WTC11 (cell line): ENCODE measurements around the gene CD302. TPM values are rescaled to one million over a fixed set of nuclear protein-coding genes. Genes with fewer than 3 reads are reported as not detected.

Source experiments
- ATAC-seq: fragments of 200-7000 bp; cut with Tn5 transposase; 2 replicates; pipeline ENCODE4 v1.10.0; 2021; ENCODE audit warnings: mild to moderate bottlenecking, moderate library complexity
- CTCF ChIA-PET: fragments of 300-600 bp; sonication (Branson Sonifier 250); formaldehyde crosslinking; loops from one replicate; lab custom pipeline; 2021; ENCODE audit warnings: antibody characterized with exemption; lab: Charles Lee
- POLR2A ChIA-PET: fragments of 350-600 bp; sonication (Branson Sonifier 250); formaldehyde crosslinking; loops from one replicate; lab custom pipeline; 2021; ENCODE audit warnings: antibody characterized with exemption; lab: Charles Lee
- DNase-seq: peaks from one replicate; pipeline ENCODE4 v3.0.0; 2021; ENCODE audit warnings: low spot score
- H3K27ac Mint-ChIP-seq: 2 replicates; pipeline ENCODE4 v1.8.0; 2021; ENCODE audit warnings: mixed read lengths
- H3K27me3 Mint-ChIP-seq: 2 replicates; pipeline ENCODE4 v1.8.0; 2021; ENCODE audit warnings: low read depth, mild to moderate bottlenecking, moderate library complexity, mixed read lengths
- H3K36me3 Mint-ChIP-seq: 2 replicates; pipeline ENCODE4 v1.8.0; 2021; ENCODE audit warnings: mixed read lengths
- H3K4me1 Mint-ChIP-seq: 2 replicates; pipeline ENCODE4 v1.8.0; 2022; ENCODE audit warnings: mixed read lengths
- H3K4me3 Mint-ChIP-seq: 2 replicates; pipeline ENCODE4 v1.8.0; 2021; ENCODE audit warnings: mild to moderate bottlenecking, moderate library complexity, mixed read lengths
- H3K9me3 Mint-ChIP-seq: 2 replicates; pipeline ENCODE4 v1.8.0; 2021; ENCODE audit warnings: mixed read lengths
- AFF4 ChIP-seq: sonication (generic); formaldehyde crosslinking; IDR thresholded peaks from 2 replicates; pipeline ENCODE4 v1.8.1; 2023; ENCODE audit warnings: mild to moderate bottlenecking, missing genetic modification reagents, borderline replicate concordance
- ATF2 ChIP-seq: sonication (generic); formaldehyde crosslinking; IDR thresholded peaks from 2 replicates; pipeline ENCODE4 v1.8.1; 2022; ENCODE audit warnings: low read depth, missing genetic modification reagents, borderline replicate concordance
- ATF6 ChIP-seq: sonication (generic); formaldehyde crosslinking; IDR thresholded peaks from 2 replicates; pipeline ENCODE4 v1.8.1; 2023; ENCODE audit warnings: mild to moderate bottlenecking, missing genetic modification reagents
- CBFB ChIP-seq: sonication (generic); formaldehyde crosslinking; IDR thresholded peaks from 2 replicates; pipeline ENCODE4 v1.8.1; 2022; ENCODE audit warnings: mild to moderate bottlenecking, low read depth, missing genetic modification reagents
- CDX4 ChIP-seq: fragments of 250-450 bp; sonication (Bioruptor Pico); IDR thresholded peaks from 2 replicates; pipeline ENCODE4 v1.9.0; 2021; ENCODE audit warnings: moderate library complexity, mild to moderate bottlenecking, inconsistent platforms, borderline replicate concordance
- CREB1 ChIP-seq: sonication (generic); formaldehyde crosslinking; IDR thresholded peaks from 2 replicates; pipeline ENCODE4 v1.8.0; 2023; ENCODE audit warnings: mild to moderate bottlenecking, missing genetic modification reagents
- CTCF ChIP-seq: fragments of 200-600 bp; IDR thresholded peaks from 2 replicates; pipeline ENCODE4 v1.8.0; 2022; ENCODE audit warnings: antibody characterized with exemption
- ELF4 ChIP-seq: sonication (generic); formaldehyde crosslinking; IDR thresholded peaks from 2 replicates; pipeline ENCODE4 v1.8.1; 2022; ENCODE audit warnings: low read depth, mild to moderate bottlenecking, moderate library complexity, missing genetic modification reagents
- EMX1 ChIP-seq: fragments of 250-450 bp; sonication (Bioruptor Pico); IDR thresholded peaks from 2 replicates; pipeline ENCODE4 v1.8.0; 2021; ENCODE audit warnings: mild to moderate bottlenecking
- GTF2I ChIP-seq: fragments of 250-450 bp; sonication (Bioruptor Pico); conservative IDR thresholded peaks from 2 replicates; pipeline ENCODE4 v1.4.0; 2021; ENCODE audit warnings: mild to moderate bottlenecking
- HMGA2 ChIP-seq: fragments of 250-450 bp; sonication (Bioruptor Pico); IDR thresholded peaks from 2 replicates; pipeline ENCODE4 v1.4.0; 2021; ENCODE audit warnings: mild to moderate bottlenecking, moderate library complexity
- HMGXB4 ChIP-seq: sonication (generic); formaldehyde crosslinking; IDR thresholded peaks from 2 replicates; pipeline ENCODE4 v1.8.1; 2023; ENCODE audit warnings: mild to moderate bottlenecking, moderate library complexity, missing genetic modification reagents
- IRF2 ChIP-seq: sonication (generic); formaldehyde crosslinking; IDR thresholded peaks from 2 replicates; pipeline ENCODE4 v1.8.0; 2022; ENCODE audit warnings: low read depth, missing genetic modification reagents, borderline replicate concordance
- MAX ChIP-seq: sonication (generic); formaldehyde crosslinking; IDR thresholded peaks from 2 replicates; pipeline ENCODE4 v1.8.0; 2022; ENCODE audit warnings: mild to moderate bottlenecking, missing genetic modification reagents
- MLX ChIP-seq: sonication (generic); formaldehyde crosslinking; IDR thresholded peaks from 2 replicates; pipeline ENCODE4 v1.8.1; 2023; ENCODE audit warnings: mild to moderate bottlenecking, missing genetic modification reagents, moderate library complexity
- ZNF263 ChIP-seq: sonication (generic); formaldehyde crosslinking; IDR thresholded peaks from 2 replicates; pipeline ENCODE4 v1.8.1; 2022; ENCODE audit warnings: low read depth, mild to moderate bottlenecking, moderate library complexity, missing genetic modification reagents
- ZSCAN18 ChIP-seq: fragments of 250-450 bp; sonication (Bioruptor Pico); IDR thresholded peaks from 2 replicates; pipeline ENCODE4 v2.1.2; 2022; ENCODE audit warnings: mild to moderate bottlenecking, moderate library complexity
- total RNA-seq: library from RNA; stranded (reverse); gene quantifications from 3 replicates; pipeline ENCODE4 v1.2.3, GENCODE V29; 2021

CD302 gene
- total RNA-seq, 1 experiment from 2014 or later = 1.4 TPM

GRCh38 chr2:159792036-159792435 lies 6.0 kb downstream of the CD302 start (continued):
- no peak for TF ChIP-seq AFF4
- no peak for TF ChIP-seq HMGA2 (CRISPR knock-in tag)
- TF ChIP-seq, all 79 proteins: peak for 0

- Mint-ChIP-seq H3K4me1 (peaks cover 31% of the 10 kb centered on the region), H3K36me3 (no peaks in the 10 kb centered on the region), H3K4me3 (no peak overlapping the region), H3K27me3 (peaks cover 1% of the 10 kb centered on the region; the same call in 1 of the 2 replicates), H3K27ac (no peak overlapping the region), H3K9me3 (no peaks in the 10 kb centered on the region)
- no peak for ATAC-seq
- no peak for DNase-seq
- CTCF ChIA-PET = no interaction called here
- POLR2A ChIA-PET = no interaction called here
- no peak for TF ChIP-seq MAX (CRISPR knock-in tag)
- no peak for TF ChIP-seq HMGXB4
- TF ChIP-seq CREB1 (CRISPR knock-in tag) = no peak
- no peak for TF ChIP-seq CBFB (CRISPR knock-in tag)
- TF ChIP-seq ATF6 (CRISPR knock-in tag) = no peak
- TF ChIP-seq EMX1 = no peak
- TF ChIP-seq GTF2I = no peak
- no peak for TF ChIP-seq ATF2 (CRISPR knock-in tag)
- no peak for TF ChIP-seq ZSCAN18 (CRISPR knock-in tag)
- TF ChIP-seq CDX4 (CRISPR knock-in tag) = no peak
Measured at GRCh38 chr2:159790323-159790722, 7.7 kb downstream of the CD302 start.

GRCh38 chr2:159788253-159788652 lies 9.8 kb downstream of the CD302 start:
- peak overlapping the region; percentile 97 for H3K27ac Mint-ChIP-seq
- peaks cover 36% of the 10 kb centered on the region for H3K4me1 Mint-ChIP-seq
- no peak; the same call in 1 of the 2 replicates for ATAC-seq
- ChIA-PET POLR2A (no interaction called here), CTCF (no interaction called here)
- no peak for DNase-seq
- no peaks in the 10 kb centered on the region for H3K36me3 Mint-ChIP-seq
- H3K9me3 Mint-ChIP-seq = no peaks in the 10 kb centered on the region
- H3K27me3 Mint-ChIP-seq = no peaks in the 10 kb centered on the region
- no peak overlapping the region for H3K4me3 Mint-ChIP-seq
- no peak for TF ChIP-seq ELF4 (CRISPR knock-in tag)
- no peak for TF ChIP-seq CTCF
- TF ChIP-seq ZNF263 (CRISPR knock-in tag) = no peak
- no peak for TF ChIP-seq IRF2 (CRISPR knock-in tag)
- TF ChIP-seq MLX = no peak
